IPS-NIHi7 (cell line): ENCODE results near the gene MYL5.
"Not testable (repeated sequence)": the region's sequence is repeated elsewhere in the genome, so short reads cannot be mapped to it uniquely, and the experiment has no call there.

Source experiments
- DNase-seq: peaks from one replicate; pipeline ENCODE4 v3.0.0; 2012; ENCODE audit warnings: mixed read lengths; ENCODE audit errors: extremely low spot score

MYL5 gene

GRCh38 chr4:656436-657337 lies 17.7 kb upstream of the MYL5 start:
- no peak for DNase-seq

- no peak for DNase-seq
These were observed 17.0 kb upstream of the MYL5 start for GRCh38 chr4:657338-657833.

DNA sequence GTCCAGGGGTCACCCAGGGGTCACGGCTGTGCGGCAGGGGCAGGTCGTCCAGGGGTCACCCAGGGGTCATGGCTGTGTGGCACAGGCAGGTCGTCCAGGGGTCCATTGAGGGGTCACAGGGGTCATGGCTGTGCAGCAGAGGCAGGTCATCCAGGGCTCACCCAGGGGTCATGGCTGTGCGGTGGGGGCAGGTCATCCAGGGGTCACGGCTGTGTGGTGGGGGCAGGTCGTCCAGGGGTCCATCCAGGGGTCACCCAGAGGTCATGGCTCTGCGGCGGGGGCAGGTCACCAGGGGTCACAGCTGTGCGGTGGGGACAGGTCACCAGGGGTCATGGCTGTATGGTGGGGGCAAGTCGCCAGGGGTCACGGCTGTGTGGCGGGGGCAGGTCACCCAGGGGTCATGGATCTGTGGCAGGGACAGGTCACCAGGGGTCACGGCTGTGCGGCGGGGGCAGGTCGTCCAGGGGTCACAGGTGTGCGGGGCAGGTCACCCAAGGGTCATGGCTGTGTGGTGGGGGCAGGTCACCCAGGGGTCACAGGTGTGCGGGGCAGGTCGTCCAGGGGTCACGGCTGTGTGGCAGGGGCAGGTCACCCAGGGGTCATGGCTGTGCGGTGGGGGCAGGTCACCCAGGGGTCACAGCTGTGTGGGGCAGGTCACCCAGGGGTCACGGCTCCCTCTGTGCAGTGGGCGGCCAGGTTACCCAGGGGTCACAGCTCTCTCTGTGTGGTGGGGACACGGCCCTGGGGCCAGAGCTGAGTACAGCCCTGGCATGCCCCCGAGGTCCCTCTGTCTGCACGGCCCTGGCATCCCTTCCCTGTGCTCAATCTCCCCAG lies 16.3 kb upstream of the MYL5 start:
- no peak for DNase-seq

GRCh38 chr4:658681-659667 lies 15.4 kb upstream of the MYL5 start:
- DNase-seq, result no peak

GRCh38 chr4:659851-660250 lies 14.5 kb upstream of the MYL5 start:
- no peak for DNase-seq

DNA sequence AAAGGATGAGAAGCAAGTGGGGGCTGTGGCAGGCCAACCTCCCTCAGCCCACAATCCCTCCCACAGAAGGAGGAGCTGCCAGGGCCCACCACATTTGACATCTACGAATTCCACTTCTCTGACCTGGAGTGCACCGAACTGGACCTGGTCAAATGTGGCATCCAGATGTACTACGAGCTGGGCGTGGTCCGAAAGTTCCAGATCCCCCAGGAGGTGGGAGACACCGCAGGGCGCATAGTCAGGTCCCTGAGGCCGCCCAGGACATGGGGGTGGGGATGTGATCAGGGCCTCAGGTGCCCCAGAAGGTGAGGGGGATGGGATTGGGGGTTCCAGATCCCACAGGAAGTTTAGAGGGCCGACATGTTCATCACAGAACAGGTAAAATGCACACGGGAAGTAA lies 13.9 kb upstream of the MYL5 start:
- no peak for DNase-seq

DNA sequence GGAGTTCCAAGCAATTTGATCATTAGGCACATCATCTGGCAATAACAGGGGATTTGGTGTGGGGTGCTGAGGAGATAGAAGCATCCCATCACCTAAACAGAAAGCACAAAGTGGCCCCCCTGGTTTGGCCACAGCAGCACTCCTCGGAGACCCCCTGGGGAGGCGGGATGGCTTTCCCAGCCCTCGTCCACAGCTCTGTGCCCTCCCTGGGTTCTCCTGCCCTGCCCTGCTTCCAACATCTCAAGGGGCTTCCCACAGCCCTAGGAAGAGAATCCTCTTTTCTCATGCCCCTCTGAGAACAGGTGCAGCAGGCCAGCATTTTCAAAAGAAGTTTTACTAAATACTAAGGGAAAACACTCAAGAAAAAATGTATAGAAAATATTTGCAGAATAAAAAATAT lies 13.1 kb upstream of the MYL5 start:
- no peak for DNase-seq

DNA sequence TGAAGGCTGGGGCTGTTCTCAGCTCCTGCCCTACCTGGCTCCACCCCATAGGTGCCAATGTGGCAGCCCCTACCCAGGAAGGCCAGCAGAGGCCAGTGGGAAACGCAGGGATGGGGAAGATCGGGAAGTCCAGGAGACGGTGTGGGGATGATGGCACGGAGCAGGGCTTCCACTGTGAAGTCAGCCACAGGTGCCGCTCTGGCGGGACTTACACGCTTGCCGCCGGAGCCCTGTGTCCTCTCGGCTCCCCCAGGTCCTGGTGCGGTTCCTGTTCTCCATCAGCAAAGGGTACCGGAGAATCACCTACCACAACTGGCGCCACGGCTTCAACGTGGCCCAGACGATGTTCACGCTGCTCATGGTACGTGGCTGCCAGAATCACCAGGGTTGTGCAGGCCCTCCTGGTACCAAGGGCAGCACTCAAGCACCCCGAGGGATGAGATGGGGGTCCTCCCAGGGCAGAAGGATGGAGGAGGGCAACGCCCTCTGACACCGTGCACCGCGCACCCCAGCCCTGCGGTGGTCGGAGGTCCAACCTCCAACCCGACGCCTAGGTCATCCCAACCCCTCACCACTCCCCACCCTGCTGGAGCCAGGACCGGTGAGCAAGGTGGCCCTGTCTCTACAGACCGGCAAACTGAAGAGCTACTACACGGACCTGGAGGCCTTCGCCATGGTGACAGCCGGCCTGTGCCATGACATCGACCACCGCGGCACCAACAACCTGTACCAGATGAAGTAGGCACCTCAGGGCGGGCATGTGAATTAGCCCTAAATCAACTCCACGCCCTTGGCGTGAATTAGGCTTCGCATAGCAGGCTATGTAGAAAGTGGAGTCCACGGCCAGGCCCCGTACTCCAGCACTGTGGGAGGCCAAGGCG lies 12.2 kb upstream of the MYL5 start:
- no peak for DNase-seq

DNA sequence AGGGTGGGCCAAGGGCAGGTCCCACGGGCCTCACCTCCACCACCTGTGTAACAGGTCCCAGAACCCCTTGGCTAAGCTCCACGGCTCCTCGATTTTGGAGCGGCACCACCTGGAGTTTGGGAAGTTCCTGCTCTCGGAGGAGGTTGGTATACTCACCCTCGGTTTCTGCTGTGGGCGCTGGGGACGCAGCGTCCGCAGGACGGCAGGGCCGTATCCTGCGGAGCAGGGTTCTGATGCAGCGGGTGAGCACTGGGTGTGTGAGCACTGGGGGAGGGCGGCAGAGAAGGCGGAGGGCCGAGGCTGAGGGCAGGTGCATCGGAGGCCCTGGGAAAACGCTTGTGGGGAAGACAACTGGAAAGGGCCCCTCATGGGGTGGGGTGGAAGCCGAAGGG lies 11.3 kb upstream of the MYL5 start:
- DNase-seq, result no peak

GRCh38 chr4:663438-664428 lies 10.6 kb upstream of the MYL5 start:
- DNase-seq, result peak; percentile 91

DNA sequence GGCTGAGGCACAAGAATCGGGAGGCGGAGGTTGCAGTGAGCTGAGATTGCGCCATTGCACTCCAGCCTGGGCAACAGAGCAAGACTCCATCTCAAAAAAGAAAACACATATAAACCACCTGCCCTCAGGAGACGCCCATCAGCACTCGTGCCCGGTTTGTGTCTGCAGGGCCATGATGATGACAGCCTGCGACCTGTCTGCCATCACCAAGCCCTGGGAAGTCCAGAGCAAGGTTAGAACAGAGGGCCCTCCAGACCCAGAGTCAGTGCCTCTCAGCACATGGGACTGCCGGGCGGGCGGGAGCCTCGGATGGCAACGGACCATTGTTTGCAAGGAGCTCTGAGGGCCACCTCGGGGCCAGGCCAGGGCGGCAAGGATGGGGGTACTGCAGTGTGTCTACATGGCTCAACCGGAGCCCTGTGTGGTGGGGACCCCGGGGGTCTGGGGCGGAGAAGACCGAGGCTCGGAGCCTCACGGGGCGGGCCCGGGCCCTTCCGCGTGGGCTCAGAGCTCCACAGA lies 9.6 kb upstream of the MYL5 start:
- no peak for DNase-seq

- DNase-seq, result no peak
These were observed 9.0 kb upstream of the MYL5 start for GRCh38 chr4:665381-665750.

DNA sequence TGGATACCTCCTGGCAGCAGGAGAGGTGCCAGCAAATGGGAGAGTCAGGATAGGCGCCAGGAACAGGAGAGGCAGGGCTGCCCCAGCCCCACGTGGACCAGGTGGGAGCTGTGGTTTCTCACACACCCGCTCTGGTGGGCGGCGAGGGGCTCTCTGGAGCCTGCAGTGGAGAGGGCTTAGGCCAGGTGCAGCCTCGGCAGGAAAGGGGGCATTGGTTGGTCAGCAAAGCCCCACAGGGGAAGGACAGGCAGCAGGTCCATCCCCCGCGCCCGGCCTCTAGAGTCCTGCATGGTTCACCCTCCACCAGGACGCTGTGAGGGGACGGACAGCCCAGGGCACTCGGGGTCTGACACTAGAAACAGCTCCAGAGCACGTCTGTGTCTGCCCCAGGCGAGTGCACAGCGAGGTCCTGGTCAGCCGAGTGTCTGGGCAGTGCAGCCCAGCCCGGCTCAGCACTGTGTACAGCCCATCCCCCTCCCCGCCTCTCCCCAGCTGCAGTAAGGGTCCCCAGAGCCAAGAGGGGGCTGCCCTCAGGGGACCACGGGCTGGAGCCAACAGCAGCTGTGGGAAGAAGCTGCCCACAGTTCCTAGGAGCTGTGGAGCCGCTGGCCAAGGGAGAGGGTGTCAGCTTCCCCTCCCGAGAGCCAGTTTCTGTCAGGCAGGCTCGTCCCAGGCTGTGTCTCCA lies 8.4 kb upstream of the MYL5 start:
- no peak for DNase-seq

- DNase-seq, result no peak
These were observed 7.9 kb upstream of the MYL5 start for GRCh38 chr4:666436-666810.

DNA sequence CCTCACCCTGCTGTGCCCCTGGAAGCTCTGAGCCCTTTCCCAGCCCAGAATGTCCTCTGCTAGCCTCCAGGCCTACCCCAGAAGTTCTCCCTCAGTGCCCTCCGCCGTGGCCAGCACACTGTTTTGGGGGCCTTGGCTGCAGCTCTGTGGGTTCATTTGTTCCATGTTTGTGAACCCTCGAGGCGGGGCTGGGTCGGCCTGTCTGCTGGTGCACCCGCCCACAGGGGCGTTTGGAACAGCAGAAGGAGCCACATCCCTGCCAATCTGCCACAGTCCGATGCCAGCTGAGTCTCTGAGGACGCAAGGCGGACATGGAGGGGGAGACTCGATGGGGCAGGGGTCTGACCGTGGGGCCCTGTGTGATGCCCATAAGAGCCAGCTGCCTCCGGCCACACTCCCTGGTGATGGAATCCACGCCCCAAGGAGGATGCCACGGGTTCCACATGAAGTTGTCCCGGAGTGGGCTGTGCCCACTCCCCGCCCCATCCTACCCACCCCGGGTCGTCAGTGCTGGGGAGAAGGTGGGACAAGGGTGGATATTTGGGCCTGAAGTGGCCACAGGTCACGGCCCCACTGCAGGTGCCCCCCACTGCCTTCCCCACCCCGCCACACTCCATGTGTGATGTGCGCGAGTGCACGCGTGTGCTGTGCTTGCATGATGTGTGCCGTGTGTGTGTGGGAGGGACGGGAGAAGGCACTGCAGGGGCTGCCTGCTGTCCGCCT lies 7.4 kb upstream of the MYL5 start:
- no peak for DNase-seq

DNA sequence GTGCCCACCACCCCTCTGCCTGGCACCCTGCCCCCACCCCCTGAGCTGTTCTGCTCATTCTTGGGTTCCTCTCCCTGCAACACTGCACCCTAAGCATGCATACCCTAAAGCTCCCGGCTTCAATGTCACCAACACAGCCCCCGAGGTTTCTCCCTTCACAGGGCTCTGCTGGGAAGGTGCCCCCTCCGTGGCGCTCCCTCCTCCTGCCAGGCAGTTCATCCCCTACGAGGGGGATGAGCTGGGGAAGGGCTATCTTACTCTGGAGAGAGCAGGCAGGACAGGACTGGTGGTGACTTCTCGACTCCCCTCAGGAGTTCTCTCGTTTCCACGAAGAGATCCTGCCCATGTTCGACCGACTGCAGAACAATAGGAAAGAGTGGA lies 6.8 kb upstream of the MYL5 start:
- no peak for DNase-seq

DNA sequence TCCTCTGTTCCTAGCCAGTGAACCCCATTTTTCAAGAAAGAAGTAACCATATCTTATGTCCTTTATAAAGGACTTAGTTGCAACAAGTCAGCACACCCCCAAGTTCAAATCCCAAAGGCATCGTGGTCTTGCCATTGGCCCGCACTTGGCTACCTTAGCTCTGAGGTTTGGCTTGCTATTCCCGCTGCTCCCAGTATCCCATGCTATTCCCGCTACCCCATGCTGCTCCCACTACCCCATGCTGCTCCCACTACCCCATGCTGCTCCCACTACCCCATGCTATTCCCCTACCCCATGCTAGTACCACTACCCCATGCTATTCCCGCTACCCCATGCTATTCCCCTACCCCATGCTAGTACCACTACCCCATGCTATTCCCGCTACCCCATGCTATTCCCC lies 6.1 kb upstream of the MYL5 start:
- DNase-seq, result not testable (repeated sequence)
